GM19463 (cell line): ENCODE measurements around the gene MRPL41.
"Not testable (repeated sequence)": the region's sequence is repeated elsewhere in the genome, so short reads cannot be mapped to it uniquely, and the experiment has no call there.

ENCODE experiments used
- ATAC-seq: cut with Tn5 transposase; IDR thresholded peaks from one replicate; pipeline ENCODE4 v1.9.1; 2021; ENCODE audit warnings: mild to moderate bottlenecking, moderate library complexity; ENCODE audit not compliant: unreplicated experiment

The MRPL41 gene

DNA sequence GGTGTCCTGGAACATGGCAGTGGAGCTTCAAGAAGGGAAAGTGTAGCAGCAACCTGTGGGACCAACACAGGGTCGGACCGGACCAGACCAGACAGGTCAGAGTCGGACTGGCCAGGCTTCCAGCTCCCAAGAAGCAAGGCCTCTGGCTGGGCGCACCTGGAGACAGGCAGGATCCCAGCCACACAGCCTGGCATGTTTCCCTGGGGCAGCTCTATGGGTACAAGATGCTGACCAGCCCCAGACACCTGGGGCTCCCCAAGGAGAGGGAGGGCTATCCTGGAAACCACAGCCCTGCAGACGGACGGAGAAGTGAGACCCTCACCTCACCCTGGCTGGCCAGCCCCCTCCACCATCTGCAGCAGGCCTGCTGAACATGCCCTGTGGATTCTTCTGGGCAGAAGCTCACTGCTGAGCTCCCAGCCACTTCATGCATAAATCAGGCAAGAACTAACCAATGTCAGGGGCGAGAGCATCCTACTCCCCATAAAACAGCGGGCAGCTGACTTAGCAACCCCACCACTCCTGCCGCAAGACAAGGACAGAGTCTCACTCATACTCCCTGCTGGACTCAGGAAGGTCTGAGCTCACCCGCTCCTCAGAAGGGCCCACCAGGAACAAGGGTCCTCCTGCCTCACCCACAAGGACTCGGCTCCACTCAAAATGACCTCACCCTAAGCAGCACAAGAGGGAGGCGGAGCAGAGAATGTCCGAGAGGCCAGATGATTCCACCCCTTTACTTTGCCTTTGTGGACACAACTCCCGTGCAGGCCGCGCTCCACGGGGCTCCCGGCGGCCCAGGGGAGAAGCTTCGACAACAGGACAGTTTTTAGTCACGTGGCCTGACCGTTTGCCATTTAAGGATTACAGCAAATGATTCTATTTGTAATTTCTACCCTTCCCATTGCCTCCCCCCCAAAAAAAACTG, 29.9 kb downstream of the MRPL41 start:
- no peak for ATAC-seq

DNA sequence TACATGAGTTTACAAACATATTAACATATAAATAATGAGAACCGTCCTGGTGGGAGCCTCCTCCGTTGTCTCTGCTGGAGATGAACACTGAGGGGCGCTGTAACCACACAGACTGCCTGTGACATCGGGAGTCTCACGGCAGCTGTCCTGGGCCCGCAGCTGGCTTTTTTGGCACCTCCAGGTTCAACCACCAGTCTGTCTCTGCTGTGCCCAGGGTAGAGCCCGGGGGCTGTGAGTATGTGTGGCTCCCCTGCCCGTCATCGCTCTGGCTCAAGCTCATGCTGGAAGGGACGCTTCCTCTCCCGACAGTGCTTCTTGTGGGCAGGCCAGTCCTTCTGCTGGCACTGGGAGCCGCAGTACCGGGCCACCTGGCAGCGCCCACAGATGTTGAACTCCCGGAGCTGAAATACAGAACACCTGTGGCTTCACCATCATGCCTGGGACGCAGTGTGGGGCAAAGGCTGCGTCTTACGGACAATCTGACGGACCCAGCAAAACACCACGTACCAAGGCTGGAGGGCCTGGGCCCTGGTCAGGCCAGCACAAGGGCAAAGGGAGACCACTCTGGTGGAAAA, 30.7 kb downstream of the MRPL41 start:
- no peak for ATAC-seq

DNA sequence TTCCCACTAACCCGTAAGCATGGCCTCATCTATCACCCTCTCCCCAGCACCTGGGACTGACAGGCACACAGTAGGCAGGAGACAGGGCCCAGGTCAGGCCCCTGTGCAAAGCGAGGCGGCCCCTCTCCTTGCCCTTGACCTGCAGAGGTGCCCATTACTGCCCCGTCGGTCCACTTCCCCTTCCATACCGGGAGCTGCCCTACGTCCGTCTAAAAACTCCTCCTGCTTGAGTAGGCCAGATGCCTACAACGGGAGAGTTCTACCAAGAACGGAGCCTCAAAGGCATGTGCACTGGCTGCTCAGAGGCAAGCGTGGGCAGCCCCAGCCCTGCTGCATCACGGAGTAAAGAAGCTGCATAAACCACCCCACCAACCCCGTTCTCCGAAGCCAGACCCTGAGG, 31.7 kb downstream of the MRPL41 start:
- no peak for ATAC-seq

DNA sequence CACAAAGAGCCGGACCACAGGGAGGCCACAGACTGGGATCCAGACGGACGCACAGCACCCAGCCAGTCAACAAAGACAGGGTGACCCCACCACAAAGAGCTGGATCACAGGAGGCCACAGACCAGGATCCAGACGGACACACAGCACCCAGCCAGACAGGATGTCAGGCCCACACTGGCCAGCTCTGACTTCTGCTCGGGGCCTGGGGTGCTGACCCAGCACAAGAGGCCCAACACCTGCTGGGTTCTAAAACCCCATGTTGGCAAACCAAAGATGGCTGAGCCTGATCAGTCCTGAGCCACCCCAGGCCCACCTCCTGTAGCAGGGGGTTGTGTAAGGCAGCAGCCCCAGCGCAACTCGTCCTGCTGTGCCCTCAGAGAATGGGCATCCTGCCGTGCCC, 32.3 kb downstream of the MRPL41 start:
- ATAC-seq = no peak

DNA sequence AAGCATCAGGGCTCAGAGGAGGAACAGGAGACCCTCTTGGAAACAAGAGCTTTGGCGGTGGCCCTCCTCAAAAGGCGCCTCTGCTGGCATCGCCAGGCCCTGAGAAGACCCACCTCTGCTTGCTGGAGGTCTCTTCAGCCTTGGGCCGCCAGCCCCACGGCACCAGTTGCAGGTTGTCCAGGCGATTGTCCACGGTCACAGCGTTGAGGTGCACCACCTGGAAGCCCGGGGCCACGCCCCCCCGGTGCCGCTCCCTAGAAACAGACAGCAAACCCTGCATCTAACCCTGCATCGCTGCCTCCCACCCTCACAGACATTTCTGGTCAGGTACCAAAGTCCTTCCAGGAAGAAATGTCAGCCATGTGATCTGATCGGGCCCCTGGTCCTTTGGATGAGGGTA, 35.2 kb downstream of the MRPL41 start:
- no peak for ATAC-seq

DNA sequence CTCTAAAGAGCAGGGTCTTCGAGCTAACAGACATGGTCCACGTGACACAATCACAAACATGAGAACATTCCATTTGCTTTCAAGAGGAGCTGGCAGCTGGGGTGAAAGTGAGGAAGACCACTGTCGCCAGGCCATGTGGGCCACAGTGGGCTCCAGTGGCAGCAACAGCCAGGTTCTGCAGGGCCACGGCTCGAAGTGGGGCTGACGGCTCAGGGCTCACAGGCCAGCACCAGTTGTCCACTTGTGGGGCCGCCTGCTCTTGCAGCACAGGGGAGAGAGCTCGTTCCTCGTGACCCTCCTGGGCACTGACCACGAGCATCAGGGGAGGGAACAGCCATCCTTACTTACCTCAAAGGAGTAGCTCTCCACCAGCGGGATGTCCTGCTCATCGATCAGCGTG, 36.6 kb downstream of the MRPL41 start:
- ATAC-seq = no peak

DNA sequence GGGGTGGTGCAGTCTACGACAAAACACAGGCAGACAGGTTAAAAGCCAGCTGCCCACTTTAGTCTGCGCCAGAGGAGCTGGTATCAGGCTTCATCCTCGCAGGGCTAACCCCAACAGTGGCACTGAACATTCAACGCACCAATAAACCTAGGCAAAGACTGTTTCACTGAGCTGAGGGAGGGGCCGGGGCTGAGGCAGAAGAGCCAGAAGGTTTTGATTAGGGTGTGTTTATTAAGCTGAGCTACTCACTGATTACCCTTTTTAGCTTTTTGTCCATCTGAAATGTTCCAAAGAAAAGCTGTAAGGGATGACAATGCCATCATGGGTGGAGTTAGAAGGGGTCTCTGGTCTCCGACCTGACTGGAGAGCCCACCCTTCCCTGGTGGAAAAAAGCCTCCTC, 37.2 kb downstream of the MRPL41 start:
- ATAC-seq = no peak

DNA sequence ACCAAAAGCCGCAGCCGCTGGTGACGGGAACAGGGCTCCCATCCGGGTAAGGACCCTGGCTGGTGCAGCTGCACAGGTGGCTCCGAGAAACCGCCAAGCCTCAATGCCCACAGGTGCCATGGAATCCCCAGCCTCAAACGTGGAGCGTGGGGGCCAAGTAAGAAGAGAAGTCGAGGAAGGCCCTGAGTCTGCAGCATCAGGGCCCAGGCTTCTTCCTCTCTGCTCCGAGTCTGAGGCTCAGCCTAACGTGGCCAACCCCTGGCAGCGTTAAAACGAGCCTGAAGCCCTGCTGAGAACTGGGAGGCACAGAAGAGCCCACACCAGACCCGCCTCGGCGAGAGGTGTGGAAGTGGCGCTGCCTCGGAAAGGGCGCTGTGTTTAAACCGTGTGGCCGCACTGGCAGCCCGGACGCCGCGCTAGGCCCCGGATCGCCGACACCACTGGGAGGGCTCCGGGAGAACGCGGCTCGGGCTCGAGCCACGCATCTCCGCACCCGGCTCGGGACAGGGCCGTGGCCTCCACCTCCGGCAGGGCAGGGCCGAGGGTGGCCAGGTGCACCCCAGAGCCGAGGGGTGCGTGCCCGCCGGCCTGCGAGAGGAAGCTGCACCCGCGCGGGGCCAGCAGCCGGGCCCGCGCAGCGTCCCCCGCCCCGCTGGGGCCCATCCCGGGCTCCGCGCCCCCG, 37.9 kb downstream of the MRPL41 start:
- ATAC-seq = peak; percentile 15

DNA sequence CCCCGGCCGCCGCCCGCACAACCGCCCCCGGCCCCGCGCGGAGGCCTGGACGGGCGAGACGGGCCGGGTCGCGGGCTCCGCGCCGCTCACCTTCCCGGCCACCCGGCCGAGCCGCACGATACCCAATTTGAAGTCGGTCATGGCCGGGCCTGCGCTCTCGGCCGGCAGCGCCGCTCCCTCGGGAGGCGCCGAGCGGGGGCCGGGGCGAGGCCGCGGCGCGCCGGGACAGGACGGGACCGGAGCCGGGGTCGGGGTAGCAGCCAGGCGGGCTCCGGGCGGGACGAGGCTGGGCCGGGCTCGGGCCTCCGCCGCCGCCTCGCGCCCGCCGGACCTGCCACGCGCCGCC, 38.4 kb downstream of the MRPL41 start:
- peak; percentile 20 for ATAC-seq

DNA sequence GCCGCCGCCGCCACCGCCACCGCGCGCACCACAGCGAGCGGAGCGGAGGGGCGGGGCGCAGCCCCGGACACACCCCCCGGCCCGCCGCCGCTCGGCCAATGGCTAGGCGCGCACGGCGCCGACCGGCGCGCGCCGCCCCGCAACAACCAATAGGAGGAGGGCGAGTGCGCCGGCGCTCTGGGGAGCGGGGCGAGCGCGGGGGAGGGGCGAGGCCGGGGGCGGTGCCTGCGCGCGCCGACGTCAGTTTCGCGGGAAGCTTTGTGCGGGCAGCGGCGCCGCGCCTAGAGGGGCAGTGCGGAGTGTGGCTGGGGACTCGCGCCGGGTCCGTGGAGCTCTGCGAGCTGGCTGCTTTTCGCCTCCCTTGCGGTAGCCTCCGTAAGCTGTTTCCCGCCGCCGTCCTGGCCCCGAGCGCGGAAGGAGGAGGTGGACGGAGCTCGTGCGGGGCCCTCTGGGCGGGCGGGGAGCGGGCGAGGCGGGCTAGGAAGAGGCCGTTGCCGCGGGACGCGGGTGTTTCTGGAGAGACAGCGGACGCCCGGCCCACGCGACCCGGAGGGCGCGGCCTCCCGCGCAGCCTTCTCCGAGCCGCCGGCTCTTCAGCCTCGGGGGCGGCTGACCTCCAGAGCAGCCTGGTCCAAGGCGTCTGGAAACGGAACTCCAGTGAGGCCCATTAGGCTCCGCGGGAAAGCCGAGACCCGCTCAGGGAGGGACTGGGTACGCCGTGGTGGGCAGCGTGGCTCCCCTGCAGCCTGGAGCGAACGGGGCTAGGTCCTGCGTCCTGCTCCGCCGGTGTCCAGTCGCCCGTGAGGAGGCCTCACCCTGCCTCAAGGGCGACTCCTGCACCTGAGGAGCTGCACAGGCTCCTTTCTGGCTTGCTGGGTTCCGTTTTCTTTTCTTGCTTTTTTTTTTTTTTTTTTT, 39.0 kb downstream of the MRPL41 start, which contains the start of gene ZMYND19:
Gene ZMYND19, minus strand, starts transcription at position 44 of the 915 bp plus-strand sequence. CDS start 249 bp downstream, outside the sequence.
- peak; percentile 89 for ATAC-seq

DNA sequence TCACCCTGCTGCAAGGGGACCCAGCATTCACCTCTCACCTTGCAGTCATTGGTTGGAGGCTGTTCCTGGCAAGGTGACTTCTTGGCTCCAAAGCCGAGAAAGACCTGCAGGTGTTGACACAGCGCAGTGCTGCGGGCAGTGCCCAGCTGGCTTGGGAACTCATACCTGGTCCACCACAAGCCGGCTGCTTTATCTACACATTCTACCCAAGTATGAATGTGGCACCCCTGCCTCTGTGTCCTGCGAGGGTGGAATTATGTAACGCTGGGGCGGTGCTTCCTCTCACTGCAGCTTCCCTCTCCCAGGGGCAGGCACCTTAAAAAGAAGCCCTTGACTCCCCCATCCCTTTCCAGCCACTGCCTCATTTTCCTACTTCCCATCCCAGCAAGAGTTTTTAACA, 41.1 kb downstream of the MRPL41 start:
- no peak for ATAC-seq

DNA sequence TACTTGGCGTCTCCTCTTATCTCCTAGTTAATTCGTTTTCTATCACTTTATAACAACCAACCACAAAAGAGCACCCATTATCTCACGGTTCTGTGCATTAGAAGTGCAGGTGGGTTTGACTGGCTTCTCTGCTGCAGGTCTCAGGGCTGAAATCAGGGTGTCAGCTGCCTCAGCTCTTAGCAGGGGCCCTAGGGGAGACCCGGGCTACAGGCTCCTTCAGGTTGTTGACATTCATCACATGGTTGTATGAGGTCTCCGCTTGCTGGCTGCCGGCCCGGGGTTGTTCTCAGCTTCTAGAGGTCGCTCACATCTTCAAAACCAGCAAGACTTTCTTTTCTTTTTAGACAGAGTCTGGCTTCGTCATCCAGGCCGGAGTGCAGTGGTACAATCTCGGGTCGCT, 41.5 kb downstream of the MRPL41 start:
- no peak for ATAC-seq

DNA sequence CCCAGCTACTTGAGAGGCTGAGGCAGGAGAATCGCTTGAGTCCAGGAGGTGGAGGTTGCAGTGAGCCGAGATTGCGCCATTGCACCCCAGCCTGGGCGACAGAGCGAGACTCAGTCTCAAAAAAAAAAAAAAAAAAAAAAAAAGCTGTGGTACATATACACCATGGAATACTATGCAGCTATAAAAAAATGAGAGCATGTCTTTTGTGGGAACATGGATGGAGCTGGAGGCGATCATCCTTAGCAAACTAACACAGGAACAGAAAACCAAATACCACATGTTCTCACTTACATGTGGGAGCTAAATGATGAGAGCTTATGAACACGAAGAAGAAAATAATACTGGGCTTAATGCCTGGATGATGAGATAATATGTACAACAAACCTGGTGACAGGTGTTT, 44.9 kb downstream of the MRPL41 start:
- ATAC-seq = not testable (repeated sequence)

DNA sequence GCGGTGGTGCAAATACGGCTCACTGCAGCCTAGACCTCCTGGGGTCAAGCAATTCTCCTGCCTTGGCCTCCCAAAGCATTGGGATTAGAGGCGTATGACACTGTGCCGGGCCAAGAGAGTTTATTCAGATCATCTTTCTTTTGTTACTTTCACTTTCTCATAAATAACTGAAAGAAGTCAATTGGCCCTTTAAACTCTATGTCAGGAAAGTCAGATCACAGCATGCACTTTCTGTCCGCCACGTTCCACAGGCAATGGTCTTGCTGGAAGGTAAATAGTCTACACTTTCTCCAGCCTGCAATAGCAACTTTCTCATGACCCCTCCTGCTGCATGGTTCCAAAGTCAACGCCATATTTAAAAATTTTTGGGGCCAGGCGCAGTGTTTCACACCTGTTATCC, 47.3 kb downstream of the MRPL41 start:
- no peak for ATAC-seq
